HG03520 (cell line): ENCODE data around the gene DDN.

Experiments
- ATAC-seq: cut with Tn5 transposase; IDR thresholded peaks from one replicate; pipeline ENCODE4 v1.9.1; 2021; ENCODE audit warnings: mild to moderate bottlenecking, moderate library complexity; ENCODE audit not compliant: unreplicated experiment

DDN gene

DNA sequence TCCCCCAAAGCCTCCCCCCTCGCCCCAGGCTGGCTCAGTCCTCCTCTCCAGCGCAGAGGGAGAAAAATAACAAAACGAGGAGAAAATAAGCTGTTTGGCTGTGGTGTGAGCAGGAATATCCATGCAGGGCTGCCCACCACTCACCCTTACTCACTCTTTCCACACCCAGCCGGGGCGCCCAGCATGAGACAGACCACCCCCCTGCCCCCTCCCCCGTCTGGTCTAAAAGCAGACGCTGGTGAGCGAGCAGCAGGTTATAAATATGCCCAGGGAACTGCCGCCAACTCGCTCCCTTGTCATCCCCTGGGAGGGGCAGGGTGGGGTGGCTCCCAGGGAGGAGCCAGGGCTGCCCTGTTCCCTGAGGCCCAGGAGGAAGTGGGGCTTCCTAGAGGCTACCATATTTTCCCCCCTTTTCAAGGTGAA lies 13.7 kb downstream of the DDN start:
- no peak for ATAC-seq

DNA sequence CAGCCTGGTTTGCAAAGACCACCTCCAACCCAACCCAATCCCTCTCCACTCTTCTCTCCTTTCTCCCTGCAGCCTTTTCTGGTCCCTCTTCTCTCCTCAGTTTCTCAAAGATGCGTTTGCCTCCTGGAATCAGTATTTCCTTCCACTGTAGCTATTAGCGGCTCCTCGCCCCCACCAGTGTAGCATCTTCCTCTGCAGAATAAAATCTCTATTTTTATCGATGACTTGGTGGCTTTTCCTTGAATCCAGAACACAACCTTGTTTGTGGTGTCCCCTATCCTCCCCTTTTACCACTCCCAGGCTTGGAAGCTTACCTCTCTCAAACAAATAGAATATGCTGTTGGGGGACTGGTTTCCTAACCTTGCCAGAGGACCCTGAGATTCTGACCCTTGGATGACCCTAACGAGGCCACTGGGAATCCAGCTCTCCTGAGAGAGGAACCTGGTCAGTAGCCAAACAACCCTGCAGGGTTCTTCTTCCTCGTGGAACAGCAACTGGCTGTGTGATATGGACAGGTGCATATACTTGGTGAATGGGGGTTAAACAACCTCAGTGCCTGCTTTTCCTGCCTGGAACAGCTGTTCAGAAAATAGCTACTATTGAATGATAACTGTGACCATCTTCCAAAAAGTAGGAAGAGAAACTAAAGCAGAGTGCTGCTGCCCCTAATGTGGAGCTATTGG lies 16.6 kb downstream of the DDN start:
- no peak for ATAC-seq

DNA sequence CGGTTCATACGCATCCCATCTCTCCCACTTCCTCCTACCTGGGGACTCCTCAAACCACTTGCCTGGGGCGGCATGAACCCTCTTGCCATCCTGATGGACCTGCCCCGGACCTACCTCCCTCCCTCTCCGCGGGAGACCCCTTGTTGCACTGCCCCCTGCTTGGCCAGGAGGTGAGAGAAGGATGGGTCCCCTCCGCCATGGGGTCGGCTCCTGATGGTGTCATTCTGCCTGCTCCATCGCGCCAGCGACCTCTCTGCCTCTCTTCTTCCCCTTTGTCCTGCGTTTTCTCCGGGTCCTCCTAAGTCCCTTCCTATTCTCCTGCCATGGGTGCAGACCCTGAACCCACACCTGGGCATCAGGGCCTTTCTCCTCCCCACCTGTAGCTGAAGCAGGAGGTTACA lies 17.4 kb downstream of the DDN start:
- no peak for ATAC-seq

GRCh38 chr12:48980953-48981756 lies 18.0 kb downstream of the DDN start:
- ATAC-seq = no peak

GRCh38 chr12:48980389-48980952 lies 18.7 kb downstream of the DDN start:
- no peak for ATAC-seq

DNA sequence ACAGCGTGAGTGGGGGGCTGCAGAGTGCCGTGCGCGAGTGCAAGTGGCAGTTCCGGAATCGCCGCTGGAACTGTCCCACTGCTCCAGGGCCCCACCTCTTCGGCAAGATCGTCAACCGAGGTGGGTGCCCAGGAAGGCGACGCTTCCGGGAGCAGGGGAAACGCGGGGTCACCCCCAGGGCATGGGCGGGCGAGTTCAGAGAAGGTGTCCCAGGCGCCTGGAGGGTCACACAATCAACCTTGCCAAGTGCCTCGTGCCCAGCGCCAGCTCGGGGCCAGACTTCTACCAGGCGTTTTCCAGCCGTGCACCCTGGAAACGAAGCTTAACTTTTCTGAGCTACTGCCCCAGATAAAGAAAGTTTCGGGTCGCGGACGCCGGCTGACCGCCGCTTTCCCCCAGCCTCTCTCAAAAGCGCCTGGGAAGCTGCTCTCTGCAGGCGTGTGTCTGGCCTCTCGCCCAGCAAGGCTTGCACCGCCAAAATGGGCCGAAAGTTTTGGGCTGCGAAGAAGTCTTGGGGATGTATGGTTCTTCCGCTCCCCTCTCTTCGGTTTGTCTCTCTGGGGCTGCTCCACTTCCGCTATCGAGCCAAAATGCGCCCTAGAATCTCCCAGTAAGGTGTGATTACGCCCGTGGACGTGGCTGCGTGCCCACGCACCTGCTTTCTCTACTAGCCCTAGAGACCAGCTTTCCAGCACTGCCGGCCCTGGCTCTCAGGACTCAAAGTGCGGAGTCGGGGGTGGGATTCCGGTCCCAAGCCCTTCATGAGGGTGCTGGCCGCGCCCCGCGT lies 19.4 kb downstream of the DDN start:
- no peak for ATAC-seq

DNA sequence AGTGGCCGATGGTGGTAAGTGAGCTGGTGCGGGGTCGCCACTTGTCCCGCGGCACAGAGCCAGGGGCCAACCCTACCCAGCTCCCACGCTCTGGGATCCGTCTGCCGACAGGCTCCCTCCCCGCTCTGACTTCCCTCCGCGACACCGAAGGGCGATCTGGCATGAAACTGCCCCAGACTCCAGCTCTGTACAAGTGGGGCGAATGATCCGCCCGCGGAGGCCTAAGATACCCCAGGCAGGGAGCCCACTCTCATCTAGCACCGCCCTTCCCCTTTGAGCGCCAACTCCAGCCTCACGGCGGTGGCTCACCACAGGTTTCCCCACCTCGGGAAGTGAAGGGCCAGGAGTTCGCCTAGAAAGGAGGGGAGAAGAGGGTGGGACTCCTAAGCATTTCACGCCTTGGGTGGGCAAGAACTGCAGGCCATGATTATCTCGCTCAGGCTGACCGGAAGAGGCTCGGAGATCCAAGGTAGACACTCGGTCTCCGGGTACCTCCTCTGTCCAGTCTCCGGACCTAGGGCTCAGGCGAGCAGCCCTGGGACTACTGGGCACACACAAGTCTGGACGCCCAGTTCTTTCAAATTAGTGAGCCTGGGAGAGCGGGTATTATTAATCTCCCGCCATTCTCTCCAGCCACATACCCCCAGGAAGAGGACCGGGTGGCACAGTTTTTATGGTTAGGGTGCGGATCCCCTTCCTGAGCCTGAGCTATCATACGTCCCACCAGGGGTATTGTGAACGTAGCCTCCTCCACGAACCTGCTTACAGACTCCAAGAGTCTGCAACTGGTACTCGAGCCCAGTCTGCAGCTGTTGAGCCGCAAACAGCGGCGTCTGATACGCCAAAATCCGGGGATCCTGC lies 20.2 kb downstream of the DDN start:
- no peak for ATAC-seq

GRCh38 chr12:48978291-48978740 lies 20.9 kb downstream of the DDN start, which contains the start of gene WNT1:
WNT1 (plus strand) TSS chr12:48978322; CDS start chr12:48978651, 329 bp downstream.
- ATAC-seq = no peak

- ATAC-seq = no peak
Observed at GRCh38 chr12:48977290-48978281, 21.6 kb downstream of the DDN start.

DNA sequence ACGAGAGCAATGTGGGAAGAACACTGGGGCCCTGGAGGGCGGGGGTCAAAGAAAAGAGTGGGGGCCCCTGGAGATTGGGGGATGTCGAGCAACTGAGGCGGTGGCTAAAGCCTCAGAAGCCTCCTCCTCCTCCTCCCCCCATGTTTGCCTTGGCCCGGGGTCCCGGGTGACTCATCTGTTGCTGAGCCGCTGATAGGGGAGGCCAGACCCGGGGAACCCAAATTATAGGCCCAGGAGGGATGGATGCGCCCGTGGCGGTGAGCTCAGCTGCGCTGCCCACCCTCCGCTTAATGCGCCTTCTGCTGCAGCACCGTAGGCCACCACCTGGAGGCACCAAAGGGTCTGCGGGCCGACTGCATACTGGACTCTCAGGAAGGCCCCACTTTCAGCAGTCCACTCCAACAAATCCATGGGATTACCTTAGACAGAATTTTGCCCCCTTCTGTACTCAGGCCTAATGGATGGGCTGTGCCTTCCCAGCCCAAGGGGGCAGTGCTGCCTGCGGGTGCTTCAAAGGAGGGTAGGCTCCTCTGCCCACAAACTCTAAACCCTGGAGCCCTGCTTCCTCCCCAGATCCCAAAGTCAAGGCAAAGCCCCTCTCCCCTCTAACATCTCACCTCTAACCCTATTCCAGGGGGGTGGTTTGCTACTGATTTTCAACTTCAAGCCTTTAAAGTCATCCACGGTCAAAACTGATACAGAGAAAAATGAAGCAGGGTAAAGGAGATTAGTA lies 25.1 kb downstream of the DDN start:
- ATAC-seq = no peak

- ATAC-seq = no peak
Observed at GRCh38 chr12:48973531-48973930, 25.6 kb downstream of the DDN start.

DNA sequence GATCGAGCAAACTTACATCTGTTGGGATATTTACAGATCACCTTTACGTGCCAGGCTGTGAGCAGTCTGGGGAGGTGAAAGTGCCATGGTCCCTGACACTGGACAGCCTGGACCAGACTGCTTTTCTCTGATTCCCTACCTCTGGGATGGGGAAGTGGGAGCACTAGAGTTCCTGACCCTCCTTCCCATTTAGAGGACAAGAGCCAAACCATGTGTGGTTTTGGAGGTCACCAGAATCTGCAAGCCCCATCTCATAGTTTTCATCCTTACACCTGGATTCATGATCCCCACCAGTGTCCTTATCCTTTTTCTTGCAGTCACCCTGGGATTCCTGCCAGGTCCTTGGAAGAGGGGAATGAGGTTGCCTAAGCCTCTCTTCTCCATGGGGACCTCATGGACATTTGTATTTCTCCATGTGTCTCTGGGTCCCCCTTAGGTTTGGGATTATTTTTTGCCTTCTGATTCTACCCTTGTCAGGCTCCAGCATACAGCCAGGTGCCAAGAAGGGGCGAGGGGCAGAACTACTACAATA lies 26.2 kb downstream of the DDN start:
- no peak for ATAC-seq

DNA sequence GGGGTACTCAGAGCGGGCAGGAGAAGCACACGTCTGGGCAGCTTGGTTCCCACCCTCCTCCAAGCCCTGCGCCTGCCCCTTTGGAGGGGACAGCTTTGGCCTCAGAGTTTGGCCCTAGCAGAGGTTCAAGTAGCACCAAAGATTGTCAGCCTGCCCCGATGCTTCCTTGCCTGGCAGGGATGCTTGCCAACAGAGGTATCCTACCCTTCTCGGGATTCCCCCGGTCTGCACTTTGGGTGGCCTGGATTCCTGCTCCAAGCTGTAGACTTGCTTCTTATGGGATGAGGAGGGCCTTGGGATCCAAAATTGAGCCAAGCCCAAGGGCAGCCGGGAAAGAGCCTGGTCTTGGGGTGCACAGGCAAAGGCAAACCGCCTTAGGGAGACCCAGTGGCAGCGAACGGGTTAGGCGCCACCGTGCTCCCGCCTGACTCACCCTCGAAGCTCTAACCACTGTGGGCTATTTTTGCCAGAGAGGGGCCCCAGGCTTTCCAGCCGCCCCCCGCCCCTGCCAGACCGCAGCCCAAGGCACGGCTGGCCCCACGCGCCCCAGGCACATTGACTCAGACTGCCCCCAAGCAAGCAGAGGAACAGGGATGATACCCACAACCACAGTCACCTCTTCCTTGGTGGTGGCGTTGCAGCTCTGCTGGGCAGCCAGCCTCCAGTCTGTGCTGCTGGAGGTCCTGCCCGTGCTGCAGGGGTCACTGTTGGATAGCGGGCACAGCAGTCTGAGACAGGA lies 26.8 kb downstream of the DDN start:
- ATAC-seq = no peak

DNA sequence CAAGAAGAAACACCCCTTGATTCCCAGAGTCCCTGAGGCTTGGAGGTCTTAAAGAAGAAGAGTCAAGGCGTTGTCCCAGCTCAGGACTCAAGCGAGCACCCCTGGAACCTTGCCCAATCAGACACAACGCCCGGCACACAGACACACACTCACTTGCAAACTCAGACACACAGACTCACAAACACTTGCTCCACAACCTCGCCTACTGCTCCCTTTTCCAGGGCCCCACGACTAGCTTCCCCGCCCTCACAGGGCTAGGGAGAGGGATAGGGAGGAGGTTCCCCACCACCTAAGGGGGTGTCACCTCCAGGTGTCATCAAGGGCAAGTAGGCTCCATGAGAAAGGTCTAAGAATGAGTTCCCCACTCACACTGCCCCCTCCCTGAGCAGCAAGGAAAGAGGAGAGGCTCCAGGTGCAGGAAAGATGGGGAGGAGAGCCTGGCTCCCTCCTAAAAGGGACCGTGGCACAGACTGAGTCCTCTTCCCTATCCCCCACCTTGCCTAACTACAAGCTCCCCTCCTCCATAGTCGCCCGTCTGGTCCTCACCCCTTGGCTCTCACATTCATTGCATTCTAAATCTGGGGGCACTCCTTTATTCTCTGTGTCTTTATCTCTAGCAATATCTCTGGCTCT lies 28.4 kb downstream of the DDN start:
- no peak for ATAC-seq

DNA sequence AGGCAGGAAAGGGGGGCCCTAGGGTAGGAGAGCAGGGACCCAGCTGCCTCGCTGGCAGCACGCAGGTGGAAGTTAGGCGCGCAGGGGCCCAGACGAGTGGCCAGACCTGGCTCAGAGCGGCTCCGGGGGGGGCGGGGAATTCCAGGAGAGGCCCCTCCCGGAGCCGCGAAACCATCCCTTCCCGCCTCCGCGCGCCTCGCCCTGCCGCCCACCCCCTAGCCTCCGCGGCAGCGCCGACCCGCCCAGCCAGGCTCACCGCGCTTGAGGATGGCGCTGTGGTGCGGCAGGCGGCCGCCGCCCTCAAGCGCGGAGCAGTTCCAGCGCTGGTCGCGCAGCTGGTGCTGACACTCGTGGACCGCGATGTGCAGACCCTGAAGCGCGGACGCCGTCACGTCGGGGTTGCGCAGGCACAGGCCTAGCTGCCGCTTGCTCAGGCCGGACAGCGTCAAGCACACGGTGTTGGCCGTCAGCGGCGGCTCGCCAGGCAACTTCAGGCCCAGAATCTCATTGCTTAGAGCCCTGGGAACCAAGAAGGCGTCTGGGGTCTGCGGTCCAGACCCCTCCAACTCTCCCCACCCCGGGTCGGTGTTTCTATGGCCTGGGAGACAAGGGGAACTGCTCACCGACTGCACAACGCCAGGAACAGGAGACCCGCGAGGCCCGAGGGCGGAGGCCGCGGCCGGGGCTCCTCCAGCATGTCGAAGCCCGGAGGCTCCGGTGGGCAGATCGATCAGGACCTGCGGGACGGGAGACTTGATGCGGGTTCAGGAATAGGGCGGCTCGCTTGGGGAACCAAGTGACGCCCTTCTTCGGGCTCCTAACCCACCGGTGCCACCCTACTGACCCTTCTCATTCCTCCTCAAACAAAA lies 29.1 kb downstream of the DDN start:
- no peak for ATAC-seq
